Measurements from ENCODE around the gene OGT. TPM values are rescaled to one million over a fixed set of nuclear protein-coding genes. Genes with fewer than 3 reads are reported as not detected.
"Not testable (repeated sequence)": the region's sequence is repeated elsewhere in the genome, so short reads cannot be mapped to it uniquely, and the experiment has no call there.

Gene OGT
- polyA plus RNA-seq, 1 donor, result 321 TPM

DNA sequence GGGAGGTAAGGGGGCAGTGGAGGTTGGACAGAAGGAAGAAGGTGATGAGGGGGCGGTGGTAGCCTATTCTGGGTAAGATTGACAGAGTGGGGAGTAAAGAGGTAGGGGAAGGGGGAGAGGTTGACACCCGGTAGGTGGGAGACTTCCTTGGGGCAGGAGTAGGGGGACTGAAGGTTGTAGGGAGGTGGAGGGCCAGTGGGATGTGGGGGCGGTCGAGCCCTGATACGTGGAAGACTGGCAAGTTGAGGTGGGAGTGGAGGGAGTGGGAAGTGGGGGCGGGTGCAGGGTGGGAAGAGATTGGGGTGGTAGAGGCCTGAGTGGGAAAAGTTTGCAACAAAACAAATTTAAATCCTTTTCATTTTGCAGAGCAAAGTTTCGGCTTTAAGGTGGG is 47.1 kb downstream of the OGT start:
- DNase-seq, result no peak

DNA sequence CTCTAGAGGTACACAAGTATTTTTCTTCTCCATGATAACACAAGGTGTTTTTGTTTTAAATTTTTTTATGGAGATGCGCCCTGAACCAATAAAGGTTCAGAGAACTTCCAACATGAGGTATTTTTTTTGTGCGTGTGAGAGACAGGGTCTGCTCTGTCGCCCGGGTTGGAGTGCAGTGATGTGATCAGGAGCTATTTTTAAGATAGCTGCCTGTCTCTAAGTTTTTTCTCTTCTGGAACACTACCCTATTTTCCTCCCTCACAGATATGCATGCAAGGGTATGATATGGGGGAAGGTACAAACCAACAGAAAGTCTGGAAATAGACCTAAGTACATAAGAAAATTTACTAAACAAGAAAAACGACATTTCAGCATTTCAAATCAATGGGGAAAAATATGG is 48.3 kb downstream of the OGT start:
- no peak for DNase-seq

DNA sequence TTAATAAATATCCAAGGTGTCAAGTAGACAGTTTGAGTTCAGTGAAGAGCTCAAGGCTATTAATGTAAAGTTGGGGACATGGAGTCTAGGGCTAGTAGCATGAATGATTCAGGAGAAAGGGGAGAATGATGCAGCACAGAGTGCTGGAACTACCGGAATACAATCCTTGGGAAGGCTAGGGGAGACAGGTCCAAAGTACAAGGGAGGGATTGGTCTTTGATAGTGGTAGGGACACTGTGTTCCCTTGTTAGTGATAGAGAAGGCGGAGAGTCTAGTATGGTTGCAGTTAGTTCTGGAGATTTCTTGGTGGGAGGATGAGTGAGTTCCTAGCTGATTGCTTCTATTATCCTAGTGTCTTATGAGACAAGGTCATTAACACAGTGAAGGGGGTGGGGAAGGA is 54.0 kb downstream of the OGT start:
- no peak for DNase-seq

DNA sequence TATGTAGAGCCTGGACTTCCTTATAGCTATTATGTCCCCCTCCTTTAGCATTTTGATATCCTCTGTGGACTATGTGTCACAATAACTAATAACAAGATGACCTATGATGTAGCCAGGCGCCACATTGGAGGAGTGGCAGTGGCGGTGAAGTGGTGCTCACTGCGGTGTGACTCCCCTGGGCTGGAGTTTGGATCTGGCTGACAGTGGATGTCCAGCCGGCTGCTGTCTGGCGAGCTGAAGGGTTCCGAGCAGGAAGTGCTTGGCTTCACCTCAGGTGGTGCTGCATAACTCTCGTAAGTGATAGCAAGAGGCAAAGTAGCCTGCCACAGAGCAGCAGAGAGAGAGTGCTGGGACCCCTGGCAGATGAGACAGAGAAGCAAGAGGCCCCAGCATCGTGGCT is 60.3 kb downstream of the OGT start:
- not testable (repeated sequence) for DNase-seq

DNA sequence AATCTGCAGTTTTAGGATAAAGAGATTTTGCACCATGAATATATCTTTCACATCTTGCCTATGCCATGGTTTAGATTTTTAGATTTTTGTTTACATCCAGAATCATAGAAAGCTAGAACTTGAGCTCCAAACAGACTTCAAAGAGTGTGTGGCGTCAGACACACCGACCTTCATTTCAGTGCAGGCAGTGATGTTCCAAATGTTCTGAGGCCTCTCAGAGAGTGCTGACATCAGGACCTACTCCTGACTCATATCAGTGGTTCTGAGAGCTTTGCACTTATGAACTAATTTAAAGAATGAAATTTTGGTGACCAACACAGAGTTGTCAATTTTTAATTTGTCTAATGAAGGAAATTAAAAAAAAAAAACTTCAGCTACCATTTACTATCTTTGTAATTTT is 67.1 kb downstream of the OGT start:
- no peak for DNase-seq

DNA sequence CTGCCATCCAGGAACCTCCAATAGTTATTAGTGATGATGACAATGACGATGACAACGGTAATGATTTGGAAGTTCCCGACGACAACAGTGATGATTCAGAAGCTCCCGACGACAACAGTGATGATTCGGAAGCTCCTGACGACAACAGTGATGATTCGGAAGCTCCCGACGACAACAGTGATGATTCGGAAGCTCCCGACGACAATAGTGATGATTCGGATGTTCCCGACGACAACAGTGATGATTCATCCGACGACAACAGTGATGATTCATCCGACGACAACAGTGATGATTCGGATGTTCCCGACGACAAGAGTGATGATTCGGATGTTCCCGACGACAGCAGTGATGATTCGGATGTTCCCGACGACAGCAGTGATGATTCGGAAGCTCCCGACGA is 70.7 kb downstream of the OGT start:
- DNase-seq, result no peak

DNA sequence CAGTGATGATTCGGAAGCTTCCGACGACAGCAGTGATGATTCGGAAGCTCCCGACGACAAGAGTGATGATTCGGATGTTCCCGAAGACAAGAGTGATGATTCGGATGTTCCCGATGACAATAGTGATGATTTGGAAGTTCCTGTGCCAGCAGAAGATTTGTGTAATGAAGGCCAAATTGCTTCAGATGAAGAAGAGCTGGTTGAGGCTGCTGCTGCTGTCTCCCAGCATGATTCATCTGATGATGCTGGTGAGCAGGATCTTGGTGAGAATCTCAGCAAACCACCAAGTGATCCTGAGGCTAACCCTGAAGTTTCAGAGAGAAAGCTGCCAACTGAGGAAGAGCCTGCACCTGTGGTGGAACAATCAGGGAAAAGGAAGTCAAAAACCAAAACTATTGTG is 71.2 kb downstream of the OGT start:
- no peak for DNase-seq

DNA sequence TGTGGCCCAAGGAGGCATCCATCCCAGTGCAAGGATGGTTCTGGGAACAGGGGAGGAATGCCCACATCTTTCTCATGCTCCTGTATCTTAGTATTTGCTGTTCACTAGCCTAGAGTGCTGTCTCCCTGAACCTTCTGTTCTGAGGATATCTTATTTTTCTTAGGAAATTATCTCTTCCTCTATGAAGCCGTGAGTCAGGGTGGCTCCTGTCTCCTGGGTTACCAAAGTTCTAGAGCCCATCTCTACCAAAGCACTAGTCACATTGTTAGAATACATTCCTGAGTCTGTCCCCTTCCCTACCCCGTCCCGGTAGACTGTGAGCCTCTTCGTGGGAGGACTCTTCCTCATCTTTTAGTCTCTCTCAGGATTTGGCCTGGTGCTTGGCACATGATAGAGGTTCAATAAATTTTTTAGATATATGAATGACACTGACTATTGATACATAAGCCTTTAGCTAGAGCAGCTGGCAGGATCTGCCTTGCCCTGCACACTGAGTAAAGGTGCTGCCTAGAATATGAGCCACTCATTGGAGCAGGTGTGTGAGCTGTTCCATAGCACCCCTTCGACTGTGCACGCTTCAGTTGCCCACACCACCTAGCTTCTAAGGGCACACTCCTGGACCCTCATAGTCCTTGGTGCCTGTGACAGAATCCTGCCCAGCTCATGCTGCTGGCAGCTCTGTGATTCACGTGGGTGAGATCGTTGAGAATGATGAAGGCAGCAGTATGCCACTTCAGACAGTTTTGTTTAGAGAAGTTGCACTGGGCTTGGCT is 72.1 kb downstream of the OGT start:
- DNase-seq, result no peak

DNA sequence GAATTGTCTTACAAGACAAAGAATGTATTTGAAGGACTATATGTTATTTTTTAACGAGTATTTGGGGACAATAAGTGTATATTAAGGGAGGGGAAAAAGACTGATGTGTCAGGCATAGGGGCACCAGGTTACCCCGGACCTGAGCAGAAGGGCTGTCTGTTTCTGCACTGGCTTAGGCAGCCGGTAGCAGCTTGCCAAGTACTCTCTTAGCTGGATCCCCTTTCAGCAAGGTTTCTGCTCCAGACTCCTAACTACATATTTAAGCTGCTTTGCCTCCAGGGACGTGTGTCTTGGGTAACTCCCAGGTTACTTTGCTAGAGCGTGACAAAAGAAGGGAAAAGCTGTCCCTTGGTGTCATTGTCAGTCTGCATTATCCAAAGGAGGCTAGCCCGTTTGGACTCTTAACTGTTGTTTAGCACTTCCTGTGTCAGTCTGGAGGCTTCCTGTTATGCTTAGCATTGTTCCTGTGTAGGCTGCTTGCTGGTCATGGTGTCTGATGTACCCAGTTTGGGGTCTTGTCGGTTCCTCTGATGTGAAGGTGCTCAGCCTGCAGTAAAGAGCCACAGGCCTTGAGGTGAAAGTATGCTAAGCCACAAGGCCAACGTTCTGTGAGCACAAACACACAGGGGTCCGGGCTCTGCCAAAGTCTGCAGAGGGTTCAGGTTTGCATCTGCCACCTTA is 73.8 kb downstream of the OGT start:
- DNase-seq, result no peak

DNA sequence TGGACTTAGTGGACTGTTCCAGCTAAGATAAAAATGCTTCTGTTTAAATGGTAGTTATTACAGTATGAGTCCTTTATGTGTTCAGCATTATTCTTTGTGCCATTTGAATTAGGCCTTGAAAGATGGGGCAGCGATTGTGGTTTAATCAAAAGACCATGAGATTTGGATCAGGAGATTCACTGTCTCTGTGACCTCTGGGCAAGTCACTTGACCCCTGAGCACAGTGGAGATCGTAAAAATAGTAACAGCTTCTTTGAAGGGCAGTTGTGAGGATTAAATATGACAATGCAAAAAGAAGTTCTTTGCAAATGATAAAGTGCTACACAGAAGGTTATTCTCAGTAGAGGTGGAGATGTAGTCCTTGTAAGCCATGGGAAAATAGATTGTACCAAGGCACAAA is 74.6 kb downstream of the OGT start:
- DNase-seq, result no peak

DNA sequence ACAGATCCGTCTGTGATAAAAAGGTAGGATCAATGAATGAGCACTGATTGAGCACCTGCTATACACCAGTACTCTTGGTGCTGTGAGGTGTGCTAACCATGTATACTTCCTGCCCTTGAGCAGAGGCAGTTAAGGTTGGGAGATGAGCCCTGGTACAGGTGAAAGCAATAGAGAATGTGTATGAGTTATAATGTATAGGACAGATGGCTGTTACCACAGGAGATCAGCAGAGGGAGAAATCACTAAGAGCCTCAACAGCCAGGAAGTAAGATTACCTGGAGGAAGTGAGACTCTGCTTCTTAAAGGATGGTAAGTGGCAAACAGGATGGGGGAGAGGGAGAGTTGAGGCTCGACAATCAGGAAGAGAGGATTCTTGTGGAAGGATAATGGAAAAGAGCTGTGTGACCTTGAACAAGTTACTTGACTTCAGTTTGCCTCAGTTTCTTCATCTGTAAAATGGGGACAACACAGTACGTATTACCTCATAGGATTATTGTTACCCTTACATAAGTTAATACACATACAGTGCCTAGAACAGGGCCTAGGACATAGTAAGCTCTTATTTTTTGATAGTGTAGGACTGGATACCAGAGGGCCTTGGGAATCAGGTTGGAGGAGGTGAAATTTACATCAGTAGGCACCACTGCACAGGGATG is 76.3 kb downstream of the OGT start:
- DNase-seq, result no peak

DNA sequence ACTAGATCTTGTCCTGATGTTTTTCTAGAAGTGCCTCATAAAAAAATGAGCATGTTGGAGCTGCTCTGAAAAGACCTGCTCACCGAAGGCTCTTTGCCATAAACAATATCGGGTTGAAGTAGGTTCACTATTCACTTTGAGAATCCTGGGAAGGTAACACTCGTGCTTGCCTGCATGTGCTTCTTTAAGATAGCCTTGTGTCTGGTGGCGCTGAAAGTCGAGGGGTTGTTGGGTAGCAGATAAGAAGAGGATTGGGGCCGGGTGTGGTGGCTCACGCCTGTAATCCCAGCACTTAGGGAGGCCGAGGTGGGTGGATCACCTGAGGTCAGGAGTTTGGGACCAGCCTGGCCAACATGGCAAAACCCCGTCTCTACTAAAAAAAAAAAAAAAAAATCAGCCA is 78.8 kb downstream of the OGT start:
- not testable (repeated sequence) for DNase-seq

DNA sequence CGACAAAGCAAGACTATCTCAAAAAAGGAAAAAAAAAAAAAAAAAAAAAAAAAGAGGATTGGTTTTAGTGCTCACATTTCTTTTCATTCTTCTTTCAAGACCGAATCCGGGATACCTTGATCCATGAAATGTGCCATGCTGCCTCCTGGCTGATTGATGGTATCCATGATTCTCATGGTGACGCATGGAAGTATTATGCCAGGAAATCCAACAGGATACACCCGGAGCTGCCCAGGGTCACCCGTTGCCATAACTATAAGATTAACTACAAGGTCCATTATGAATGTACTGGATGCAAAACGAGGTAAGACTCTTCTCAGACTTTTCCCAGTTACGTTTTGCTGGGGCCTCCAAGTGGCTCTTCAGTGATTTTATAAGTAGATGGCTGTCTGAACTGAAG is 79.4 kb downstream of the OGT start:
- no peak for DNase-seq

DNA sequence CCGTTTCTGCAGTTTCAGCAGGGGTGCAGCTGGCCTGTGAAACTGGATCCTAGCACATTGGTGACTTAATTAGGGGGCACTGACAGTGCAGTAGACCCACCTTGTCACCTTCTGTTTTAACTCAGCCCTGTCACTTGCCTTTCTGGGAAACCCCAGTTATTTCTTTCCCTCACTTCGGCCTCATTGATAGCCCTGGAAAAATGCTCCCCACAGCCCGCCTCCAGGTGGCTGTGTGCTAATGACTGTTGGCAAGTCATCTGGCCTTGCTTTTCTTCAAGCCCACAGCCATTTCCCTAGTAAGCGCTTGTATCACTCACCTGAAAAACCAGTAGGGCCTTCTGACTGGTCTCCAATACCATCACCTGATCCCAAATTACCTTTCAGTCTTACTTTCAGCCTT is 82.2 kb downstream of the OGT start:
- no peak for DNase-seq

DNA sequence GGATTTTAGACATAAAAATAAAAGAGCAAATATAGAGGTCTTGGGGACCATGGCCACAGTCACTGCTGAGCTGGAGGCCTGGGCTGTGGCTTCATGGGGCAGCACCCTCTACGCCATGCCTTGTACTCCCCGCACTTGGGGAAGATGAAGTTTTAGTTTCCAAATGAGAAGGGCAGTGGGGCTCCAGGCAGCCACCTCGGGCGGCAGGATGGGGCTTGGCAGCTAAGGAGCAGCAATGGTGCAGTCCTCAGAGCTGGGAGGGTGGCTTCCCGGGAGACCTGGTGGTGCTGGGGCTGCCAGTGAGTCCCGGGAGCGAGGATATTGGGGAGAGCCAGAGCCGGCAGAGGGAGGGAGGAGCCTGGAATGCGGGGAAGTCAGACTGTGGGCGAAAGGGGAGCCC is 83.0 kb downstream of the OGT start:
- DNase-seq, result no peak

DNA sequence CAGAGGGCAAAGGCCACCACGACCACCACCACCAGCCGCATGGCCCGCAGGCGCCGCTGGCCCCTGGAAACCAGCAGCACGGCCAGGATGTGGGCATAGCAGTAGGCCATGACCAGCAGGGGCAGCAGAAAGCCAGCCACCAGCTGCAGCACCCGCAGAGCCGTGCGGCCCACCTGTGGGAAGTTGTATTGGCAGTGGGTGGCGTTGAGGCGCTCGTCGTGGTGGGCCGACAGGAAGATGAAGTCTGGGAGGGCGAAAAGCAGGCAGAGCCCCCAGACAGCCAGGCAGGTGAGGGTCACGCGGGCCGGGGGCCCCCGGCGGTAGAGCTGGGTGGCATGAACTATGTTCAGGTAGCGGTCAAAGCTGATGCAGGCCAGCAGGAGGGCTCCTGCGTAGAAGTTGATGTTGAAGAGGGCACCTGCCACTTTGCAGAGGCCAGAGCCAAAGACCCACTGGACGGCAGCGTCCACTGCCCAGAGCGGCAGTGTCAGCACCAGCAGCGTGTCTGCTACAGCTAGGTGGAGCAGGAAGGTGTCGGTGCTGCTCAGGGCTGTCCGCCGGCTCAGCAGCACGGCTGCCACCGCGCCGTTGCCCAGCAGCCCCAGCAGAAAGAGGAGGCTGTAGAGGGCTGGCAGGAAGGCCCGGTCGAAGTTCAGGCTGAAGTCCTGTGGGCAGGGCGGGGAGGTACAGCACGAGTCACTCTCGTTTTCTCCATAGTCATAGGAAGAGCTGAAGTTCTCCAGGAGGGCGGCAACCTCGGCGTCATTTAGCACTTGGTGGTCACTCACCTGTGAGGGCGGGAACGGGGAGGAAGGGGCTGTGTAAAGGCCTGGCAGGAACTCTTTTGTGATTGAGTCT is 84.0 kb downstream of the OGT start:
- DNase-seq, result no peak

DNA sequence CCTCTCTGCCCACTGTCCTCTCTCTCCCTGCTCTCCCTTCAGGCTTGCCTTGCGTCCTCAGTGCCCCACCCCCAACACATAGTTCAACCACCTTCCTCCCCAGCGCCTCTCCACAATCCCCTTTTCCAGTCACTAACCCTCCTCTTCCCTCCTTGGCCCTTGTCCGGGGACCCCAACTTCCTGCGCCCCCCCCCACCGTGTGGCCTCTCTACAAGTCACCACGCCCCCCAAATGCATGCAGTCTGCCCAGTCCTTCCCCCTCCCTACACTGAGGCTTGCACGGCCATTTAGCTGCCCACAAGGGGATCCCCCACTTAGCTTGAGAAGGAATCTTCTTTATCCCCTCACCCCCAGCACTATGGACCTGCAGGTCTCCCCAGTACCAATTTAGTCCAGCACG is 84.8 kb downstream of the OGT start:
- no peak for DNase-seq

DNA sequence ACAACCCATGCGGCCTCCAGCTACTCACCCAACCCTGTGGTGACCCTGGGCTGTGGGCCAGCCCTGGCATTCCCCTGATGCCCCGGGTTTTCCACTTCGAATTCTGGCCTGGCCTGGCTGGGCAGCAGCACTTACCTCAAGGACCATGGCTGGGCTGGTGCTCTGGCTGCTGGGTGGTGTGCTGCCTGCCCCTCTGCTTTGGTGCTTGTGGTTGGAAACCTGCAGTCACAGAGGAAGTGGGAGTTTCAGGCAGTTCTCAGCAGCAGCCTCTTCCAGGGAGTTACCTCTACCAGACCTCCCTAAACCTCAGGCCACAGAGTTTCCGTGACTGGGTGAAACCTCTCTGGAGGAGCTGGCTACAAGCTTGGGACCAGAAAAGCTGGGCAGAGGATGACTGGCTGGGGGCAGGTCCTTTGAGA is 85.4 kb downstream of the OGT start, which contains the start of gene CXCR3:
Gene CXCR3 (minus strand): TSS at position 209 of the 419 bp plus-strand sequence. CDS start 62 bp downstream, at position 147.
- DNase-seq, result no peak

DNA sequence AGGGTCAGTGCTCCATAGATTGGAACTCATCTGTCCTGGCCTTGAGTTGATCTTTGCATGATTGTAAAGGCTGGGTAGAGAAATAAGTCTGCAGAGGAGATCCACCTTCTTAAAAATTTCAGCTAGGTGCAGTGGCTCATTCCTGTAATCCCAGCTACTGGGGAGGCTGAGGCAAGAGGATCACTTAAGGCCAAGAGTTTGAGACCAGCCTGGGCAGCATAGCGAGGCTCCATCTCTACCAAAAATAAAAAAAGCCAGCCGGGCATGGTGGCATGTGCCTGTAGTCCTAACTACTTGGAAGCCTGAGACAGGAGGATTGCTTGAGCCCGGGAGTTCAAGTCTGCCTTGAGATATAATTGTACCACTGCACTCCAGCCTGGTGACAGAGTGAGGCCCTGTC is 85.9 kb downstream of the OGT start:
- DNase-seq, result no peak

DNA sequence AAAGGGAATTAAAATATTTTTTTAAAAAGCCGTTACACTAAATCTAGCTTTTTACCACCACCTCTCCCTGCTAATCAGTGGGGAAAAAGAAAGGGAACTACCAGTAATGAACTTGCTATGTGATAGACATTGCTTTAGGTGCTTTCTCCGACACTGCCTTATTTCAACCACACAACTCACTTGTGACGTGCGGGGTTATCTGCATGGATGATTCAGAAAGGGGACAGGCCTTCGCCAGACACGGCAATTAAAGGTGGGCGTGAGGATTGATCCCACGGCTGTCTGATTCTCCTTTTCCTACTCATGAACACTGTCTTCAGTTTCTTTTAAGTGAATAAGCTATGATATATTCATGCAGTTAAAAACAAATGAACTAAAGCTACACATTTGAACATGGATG is 86.3 kb downstream of the OGT start:
- no peak for DNase-seq

DNA sequence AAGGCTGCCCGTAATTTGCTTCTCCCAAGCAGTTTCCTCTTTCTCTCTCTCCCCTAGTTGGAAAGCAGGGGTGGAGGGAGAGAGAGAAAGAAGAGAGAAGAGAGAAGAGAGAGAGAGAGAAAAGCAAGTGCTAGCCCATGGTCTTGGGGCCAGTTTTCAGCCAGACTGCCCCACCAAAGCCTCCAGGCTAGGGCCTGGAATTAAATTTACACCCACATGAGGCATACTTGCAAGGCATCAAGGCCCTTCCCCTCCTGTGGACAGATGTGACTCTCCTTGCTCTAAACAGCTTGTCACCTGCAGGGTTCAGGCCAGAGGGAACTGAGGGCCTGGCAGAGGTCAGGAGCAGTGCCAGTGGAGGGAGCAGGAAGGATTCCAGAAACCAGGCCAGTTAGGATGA is 87.1 kb downstream of the OGT start:
- no peak for DNase-seq

DNA sequence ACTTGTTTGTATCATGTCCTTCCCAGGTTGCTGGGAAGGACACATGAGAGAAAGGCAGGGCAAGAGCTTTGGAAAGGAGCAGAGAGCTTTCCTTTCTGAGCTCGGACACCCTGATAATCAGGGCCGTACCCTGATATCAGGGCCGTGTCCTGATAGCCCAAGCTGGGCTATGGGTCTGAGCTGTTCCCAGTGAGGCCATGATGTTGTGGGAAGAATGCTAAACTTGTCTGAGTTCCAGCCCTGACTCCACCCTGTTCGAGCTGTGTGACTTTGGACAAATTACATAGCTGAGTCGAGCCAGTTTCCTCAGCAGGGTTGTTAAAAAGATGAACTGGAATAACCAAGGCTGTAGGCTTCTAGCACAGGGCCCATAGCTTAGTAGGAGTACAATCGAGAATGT is 88.7 kb downstream of the OGT start:
- no peak for DNase-seq

Data from left kidney (tissue), 2 donors.